Fibroblast of pulmonary artery (primary cell): ENCODE results near the gene ITGA8.
A peak's percentile ranks its signal among the peaks of the same experiment; 100 is the strongest.
"Not testable (repeated sequence)": the region's sequence is repeated elsewhere in the genome, so short reads cannot be mapped to it uniquely, and the experiment has no call there.

Experiments used
- DNase-seq: peaks from one replicate; pipeline ENCODE4 v3.0.0-alpha.2; 2010; ENCODE audit warnings: low read depth
- H3K4me3 ChIP-seq: replicated peaks from 2 replicates; pipeline ENCODE4 v1.5.1; 2011; ENCODE audit warnings: low read depth, mild to moderate bottlenecking, control low read depth, low read length, moderate library complexity
- CTCF ChIP-seq: IDR thresholded peaks from 2 replicates; pipeline ENCODE4 v1.5.1; 2011; ENCODE audit warnings: mild to moderate bottlenecking, control low read depth, low read length, inconsistent platforms; ENCODE audit errors: missing control alignments

The ITGA8 gene

GRCh38 chr10:15719899-15720634 is at the start of gene ITGA8:
Gene ITGA8, minus strand, starts transcription at chr10:15719922. Its CDS starts 151 bp downstream, at chr10:15719771.
- no peak within 1 kb of the TSS for H3K4me3 ChIP-seq
- DNase-seq, result no peak

GRCh38 chr10:15764892-15765454 is 45.3 kb upstream of the ITGA8 start:
- no peak for DNase-seq
- no peak for TF ChIP-seq CTCF
- no peak overlapping the region for H3K4me3 ChIP-seq

More at GRCh38 chr10:15719899-15720634, at the start of gene ITGA8:
- TF ChIP-seq CTCF, result peak; percentile 30

GRCh38 chr10:15763006-15763405 is 43.3 kb upstream of the ITGA8 start:
- no peak for DNase-seq
- no peak for TF ChIP-seq CTCF
- no peak overlapping the region for H3K4me3 ChIP-seq

GRCh38 chr10:15762239-15762638 is 42.5 kb upstream of the ITGA8 start:
- not testable (repeated sequence) for DNase-seq, H3K4me3 ChIP-seq

GRCh38 chr10:15761224-15761623 is 41.5 kb upstream of the ITGA8 start:
- DNase-seq, H3K4me3 ChIP-seq: not testable (repeated sequence)

GRCh38 chr10:15760681-15761080 is 41.0 kb upstream of the ITGA8 start:
- DNase-seq, result no peak
- H3K4me3 ChIP-seq, result no peak overlapping the region
- no peak for TF ChIP-seq CTCF

GRCh38 chr10:15759265-15759664 is 39.5 kb upstream of the ITGA8 start:
- TF ChIP-seq CTCF, result no peak

GRCh38 chr10:15758618-15759017 is 38.9 kb upstream of the ITGA8 start:
- no peak for TF ChIP-seq CTCF
- H3K4me3 ChIP-seq, result no peak overlapping the region
- DNase-seq, result no peak

More at GRCh38 chr10:15759265-15759664, 39.5 kb upstream of the ITGA8 start:
- no peak for DNase-seq
- no peak overlapping the region for H3K4me3 ChIP-seq
